ENCODE data around the gene SLC25A39.

DNA sequence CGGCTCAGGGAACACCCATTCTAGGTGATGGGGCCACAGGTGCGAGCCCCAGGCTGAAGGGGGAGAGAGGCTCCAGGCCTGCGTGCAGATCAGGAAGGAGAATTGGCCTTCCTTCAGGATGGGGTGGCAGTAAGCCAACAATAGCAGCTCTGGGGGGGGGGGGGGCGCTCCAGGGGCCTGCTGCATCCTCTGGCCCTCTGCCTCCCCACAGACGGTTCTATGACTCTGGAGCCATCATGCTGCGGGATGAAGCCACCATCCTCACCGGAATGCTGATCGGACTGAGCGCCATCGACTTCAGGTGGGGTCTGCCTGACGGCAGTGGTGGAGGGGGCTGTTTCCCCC is 10.1 kb downstream of the SLC25A39 start:
- TF ChIP-seq POLR2AphosphoS5 (IDR thresholded peaks at IDR 0.05) = no peak
- TF ChIP-seq, protein P1, sequence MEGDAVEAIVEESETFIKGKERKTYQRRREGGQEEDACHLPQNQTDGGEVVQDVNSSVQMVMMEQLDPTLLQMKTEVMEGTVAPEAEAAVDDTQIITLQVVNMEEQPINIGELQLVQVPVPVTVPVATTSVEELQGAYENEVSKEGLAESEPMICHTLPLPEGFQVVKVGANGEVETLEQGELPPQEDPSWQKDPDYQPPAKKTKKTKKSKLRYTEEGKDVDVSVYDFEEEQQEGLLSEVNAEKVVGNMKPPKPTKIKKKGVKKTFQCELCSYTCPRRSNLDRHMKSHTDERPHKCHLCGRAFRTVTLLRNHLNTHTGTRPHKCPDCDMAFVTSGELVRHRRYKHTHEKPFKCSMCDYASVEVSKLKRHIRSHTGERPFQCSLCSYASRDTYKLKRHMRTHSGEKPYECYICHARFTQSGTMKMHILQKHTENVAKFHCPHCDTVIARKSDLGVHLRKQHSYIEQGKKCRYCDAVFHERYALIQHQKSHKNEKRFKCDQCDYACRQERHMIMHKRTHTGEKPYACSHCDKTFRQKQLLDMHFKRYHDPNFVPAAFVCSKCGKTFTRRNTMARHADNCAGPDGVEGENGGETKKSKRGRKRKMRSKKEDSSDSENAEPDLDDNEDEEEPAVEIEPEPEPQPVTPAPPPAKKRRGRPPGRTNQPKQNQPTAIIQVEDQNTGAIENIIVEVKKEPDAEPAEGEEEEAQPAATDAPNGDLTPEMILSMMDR (IDR thresholded peaks at IDR 0.05) = no peak
